Stimulated activated CD4-positive, alpha-beta T cell treated with anti-CD3 and anti-CD28 coated beads, Interleukin-1b, Interleukin-23, amount 100 ng/mL, for 24 hours (primary cell): ENCODE data around the gene INPP5B.
A peak's percentile ranks its signal among the peaks of the same experiment; 100 is the strongest.

ENCODE experiments used
- DNase-seq, 4 experiments: peaks; one replicate each; pipeline ENCODE4 v3.0.0-alpha.2; 2020; ENCODE audit warnings: low read depth in 4 of 4, low spot score in 1 of 4

The INPP5B gene

DNA sequence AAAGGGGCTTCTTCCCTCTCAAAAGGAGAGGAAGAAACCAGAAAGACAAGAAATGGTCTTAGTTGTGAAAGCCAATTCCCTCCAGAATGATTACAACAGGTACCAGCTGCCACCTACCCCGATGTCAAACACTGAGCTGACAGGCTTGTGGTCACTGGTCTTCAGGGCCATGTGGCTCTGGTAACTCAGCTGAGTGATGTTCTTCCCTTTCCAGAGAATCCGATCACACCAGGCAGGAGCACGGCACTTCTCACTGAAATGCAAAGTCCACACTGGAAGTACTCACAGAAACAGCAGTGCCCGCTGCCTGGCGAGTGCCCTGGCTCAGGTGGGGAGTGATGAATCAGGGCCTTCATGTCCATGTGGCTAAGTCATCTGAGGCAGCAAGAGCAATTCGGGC is 68.8 kb downstream of the INPP5B start:
- DNase-seq, result no peak

DNA sequence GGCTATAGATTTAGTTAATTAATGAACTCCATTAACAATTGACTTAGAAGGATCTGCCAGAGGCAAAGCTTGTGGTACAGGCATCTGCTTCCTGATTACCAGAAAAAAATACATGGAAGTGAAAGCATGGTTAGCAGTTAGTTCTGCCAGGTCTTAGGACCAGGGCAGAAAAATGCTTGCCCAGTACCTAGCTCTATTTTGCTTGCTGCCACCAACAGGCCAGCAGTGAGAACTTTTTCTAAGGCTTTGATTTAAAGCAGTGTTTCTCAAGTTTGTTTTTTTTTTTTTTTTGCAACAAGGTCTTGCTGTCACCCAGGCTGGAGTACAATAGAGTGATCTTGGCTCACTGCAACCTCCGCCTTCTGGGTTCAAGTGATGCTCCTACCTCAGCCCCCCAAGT is 71.0 kb downstream of the INPP5B start:
- DNase-seq, result no peak

DNA sequence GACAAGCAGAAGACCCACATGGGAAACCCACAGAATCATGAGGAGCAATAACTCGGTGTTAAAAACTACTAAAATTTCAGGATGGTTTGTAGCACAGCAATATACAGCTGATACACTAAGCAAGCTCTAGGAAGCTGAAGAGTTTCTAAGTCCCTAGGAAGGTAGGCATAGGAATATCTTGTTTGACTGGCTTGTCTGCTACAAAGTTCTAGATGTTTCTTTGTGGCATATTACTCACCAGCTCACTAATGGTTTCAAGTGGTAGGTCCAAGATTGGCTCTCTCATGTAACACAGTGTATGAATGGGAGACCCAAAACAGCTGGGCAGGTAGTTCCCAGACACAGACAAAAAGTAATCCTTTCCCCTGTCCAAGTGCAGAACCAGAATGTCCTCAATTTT is 74.2 kb downstream of the INPP5B start:
- DNase-seq, result no peak

DNA sequence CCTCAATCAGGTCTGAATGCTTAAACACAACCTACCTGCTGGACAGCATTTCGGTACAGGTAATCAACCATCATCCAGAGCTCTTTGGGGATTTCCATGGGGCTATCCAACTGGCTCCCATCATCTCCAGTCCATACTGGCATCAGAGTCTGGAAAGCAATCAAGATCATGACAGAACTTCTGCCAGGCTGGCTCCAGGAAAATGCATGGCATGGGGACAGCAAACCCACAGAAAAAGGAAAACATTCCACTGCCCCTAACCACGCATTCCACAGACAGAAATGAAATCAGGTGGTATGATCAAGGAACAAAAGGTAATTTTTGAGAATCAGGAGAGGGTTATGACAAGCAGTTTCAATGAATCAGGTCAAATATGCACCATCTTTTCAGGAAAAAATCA is 78.4 kb downstream of the INPP5B start:
- DNase-seq, result no peak

DNA sequence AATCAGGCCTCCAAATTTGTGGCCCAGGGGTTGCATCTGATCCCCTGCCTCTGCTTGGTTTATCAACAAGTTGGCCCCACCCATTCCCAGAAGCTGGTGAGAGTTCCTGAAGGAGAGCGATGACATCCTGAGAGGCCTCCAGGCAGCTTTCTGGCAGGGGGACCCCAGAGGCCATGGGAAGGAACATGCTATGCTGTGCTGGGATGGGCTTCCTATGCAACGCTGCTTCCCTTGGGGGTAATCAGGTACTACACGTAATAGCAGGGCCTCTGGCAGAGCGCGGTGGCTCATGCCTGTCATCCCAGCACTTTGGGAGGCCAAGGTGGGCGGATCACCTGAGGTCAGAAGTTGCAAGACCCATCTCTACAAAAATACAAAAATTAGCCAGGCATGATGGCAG is 79.1 kb downstream of the INPP5B start:
- DNase-seq, result no peak

DNA sequence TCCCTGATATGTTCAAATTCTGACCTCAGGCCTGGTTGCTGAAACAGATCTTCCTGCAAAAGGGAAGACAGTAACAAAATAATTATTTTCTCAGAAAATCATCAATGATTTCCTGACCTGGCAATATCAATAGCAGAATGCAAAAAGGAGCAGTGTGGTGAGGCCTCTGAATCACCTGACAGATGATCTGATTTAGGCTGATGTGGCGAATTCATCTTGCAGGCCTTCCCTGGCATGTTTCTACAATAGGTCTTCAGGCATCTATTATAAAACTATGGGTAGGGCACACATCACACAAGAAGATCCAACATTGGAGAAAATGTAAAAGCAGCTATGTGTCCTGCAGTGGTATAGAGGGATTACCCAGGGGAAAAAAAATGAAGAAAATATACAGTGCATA is 80.4 kb downstream of the INPP5B start:
- DNase-seq, result no peak

DNA sequence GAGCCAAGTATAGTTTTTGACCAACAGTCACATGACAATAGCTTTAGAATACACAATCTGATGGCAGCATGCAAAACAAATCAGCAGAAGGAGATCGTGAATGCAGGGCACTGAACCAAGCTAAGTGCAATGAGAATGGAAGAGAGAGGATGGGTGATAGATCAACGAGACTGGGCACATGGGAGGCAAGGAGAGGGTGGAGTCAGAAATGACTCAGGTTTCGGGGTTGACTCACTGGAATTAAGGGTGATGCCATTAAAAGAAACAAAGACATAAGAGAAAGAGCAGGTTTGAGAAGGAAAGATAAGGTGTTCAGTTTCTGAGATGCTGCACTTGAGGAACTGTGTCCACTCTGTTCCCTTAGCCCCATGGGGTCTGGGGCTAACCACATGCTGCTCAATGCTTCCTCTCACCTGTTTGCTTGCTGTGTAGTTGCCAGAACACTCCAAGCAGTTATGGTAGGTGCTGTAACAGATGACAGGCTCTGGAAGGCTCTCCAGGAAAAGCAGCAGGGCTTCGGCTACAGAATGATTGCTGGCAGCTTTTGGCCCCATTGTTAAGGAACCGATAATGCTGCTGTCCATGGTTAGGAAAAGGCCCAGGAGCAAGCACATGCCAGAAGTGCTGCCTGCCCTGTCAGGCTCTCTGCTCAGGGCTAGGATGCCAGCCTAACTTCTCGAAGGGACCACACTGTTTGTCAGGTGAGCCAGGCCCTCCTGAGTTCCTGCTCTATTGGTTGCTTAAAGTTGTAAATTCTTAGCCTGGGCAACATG is 81.3 kb downstream of the INPP5B start:
- peak in 2 of 4 experiments; percentile 13 to 25 for DNase-seq

DNA sequence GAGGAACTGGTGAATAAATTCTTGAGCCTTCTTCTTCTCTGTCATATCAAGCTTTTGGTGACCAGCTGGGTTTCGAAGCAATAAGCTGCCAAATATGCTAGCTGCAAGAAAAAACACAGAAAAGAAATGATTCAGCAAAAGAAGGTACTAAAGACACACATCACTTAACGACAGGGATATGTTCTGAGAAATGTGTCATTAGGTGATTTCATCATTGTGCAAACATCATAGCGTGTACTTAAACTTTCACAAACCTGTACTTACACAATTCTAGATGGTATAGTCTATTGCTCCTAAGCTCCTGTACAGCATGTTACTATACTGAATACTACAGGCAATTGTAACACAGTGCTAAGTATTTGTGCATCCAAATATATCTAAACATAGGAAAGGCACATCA is 84.5 kb downstream of the INPP5B start:
- DNase-seq, result no peak

DNA sequence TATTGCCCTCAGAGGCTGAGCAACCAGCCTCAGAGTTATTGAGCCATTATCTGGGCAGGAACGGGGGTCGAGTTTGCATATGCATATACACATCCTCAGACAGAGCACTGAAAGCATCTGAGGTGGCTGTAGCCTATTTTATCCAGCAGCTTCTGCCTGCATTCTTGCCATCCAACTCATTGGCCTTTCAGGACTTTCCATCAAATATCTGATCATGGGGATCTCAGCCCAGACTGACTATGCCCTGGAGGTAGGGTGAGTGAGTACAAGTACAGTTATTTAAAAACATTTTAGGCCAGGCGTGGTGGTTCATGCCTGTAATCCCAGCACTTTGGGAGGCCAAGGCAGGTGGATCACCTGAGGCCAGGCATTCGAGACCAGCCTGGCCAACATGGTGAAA is 85.7 kb downstream of the INPP5B start:
- DNase-seq, result no peak

DNA sequence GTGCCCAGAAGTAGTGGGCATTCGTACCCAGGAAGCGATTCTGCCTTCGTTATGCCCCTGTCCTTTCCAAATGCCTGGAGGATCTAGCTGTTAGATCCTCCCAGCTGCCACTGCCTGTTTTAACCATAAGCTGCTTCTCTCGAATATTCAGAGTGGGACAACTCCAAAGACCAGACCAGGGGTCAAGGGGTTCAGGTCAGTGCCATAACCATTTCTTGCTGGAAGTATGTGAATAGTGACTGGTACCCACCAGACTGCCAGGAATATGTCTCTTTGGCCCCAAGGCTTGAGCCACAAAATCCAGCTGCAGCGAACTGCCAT is 86.5 kb downstream of the INPP5B start:
- DNase-seq, result no peak

DNA sequence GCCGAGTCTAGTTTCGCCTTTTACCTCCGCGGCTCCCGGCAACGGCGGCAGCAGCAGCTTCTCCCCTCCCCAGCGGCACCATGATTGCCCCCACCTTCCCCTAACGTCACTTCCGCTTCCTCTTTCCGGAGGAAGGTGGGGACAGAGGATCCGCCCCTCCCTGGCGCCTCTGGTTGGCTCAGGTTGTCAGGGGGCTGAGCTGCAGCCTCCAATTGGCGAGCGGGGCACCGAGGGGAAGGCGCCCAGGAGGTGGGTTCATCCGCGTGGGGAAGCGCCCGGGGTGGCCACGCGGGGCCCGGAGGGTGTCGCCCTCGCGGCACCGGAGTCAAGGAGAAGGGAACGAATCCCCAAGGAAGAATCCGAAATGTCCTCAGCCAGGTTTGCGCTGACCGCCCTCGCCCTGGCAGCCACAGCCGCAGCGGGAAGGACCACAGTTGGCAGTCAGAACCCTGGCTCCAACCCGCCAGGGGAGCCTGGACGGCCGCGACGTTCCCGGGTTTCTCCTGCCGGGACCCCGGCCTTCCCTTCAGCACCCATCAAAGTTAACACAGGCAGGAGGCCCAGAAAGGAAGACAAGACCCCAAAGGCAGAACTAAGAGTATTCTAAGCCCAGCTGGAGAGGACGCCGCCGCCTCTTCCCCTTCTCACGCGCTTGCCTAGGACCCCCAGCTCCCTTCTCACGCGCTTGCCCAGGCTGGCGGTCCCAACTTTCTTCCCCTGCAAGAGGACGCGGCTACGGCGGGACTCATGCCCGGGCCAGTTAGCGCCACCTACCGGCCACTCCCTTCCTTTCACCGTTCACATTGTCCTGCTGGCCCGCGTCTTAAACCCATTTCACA is 87.1 kb downstream of the INPP5B start, which contains the start of gene MTF1:
TSS of gene MTF1 (minus strand) at position 86 of the 839 bp plus-strand sequence. CDS start 1,934 bp downstream, outside the sequence.
- peak; percentile 90 to 97 (median 92) for DNase-seq

DNA sequence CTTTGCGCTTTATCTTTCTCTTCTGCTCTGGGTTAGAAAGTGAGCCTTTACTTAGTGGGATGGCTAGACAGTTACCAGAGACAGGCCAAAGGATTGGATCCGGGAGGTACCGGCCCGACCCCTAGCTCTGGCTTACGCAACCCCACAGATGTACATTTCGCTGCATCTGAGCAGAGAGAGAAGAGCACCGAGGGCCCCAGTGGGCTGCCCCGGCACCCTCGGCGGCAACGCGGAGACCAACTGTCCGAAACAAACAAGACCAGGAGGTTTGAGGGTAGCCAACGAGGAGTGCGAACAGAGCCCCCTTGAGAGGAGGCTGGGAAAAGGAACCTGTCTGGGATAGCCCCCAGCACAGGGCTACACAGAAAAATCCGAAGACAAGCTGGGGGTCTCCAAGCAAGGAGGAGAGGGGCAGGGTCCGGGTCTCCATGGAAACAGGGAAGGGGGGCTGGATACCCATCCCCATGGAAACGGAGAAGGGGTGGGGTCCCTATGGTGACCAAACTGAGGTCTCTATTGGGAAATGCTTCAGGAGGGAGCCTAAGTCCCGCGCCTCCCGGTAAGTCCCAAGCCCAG is 87.8 kb downstream of the INPP5B start:
- no peak for DNase-seq

DNA sequence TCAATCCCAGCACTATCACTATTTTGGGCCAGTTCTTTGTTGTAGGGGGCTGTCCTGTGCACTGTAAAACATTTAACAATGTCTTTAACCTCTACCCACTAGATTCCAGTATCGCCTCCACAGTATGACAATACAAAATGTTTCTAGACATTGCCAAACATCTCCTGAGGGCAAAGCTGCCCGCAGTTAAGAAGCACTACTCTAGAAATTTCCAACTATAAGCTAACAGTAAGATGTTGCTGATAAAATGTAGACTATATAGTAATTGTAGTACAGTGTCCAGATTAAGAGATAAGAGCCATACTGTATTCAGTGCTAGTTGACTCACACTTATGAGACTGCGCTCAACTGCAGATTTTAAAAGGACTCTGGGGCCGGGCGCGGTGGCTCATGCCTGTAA is 92.4 kb downstream of the INPP5B start:
- no peak for DNase-seq

DNA sequence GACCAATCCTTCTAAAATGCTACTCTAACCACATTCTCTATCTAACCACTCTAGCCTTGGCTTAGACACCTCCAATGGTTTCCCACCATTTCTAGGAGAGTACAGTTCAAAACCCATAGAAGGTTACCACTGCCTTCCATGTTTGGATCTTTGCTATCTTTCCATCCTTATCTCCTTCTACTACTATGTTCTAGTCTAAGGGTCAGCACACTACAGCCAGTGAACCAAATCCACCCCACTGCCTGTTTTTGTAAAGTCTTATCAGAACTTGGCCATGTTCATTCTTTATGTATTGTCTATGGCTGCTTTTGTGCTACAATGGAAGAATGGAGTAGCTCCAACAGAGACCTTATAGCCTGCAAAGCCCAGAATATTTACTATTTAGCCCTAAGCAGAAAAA is 93.7 kb downstream of the INPP5B start:
- no peak for DNase-seq

DNA sequence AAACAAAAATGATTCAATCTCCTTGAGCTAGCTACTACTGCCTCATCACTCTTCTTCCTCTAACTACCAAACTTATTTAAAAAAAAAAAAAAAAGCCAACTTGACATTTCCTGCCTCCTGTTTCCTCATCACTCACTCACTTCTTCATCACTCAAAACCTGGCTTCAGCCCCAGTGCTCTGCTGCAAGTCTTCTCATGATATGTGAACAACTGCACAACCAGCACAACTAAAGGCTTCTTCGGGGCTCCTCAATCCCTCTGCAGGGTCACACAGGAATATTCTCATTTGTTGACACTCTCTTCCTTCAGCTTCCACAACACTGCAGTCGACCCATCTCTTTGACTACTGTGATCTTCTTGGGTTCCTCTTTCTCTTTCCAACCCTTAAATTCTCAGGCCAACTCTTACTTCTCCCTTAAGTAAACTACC is 95.1 kb downstream of the INPP5B start:
- DNase-seq, result no peak

DNA sequence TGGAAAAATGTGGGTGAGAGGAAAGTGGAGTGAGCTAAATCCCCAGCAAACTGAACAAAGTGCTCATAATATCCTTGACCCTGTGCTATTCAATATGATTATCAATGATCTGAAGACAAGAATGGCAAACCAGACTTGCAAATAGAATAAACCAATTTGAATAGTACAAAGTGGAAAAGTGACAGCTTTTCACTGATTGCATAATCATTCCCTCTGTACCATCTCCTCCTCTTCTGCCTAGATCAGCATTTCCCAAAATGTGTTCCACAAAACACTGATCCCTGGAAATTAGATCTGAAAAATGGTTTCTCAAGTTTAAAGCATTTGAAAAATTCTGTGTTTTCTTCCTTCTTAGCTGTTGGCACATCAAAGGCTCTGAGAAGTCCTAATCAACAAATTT is 95.6 kb downstream of the INPP5B start:
- DNase-seq, result no peak

DNA sequence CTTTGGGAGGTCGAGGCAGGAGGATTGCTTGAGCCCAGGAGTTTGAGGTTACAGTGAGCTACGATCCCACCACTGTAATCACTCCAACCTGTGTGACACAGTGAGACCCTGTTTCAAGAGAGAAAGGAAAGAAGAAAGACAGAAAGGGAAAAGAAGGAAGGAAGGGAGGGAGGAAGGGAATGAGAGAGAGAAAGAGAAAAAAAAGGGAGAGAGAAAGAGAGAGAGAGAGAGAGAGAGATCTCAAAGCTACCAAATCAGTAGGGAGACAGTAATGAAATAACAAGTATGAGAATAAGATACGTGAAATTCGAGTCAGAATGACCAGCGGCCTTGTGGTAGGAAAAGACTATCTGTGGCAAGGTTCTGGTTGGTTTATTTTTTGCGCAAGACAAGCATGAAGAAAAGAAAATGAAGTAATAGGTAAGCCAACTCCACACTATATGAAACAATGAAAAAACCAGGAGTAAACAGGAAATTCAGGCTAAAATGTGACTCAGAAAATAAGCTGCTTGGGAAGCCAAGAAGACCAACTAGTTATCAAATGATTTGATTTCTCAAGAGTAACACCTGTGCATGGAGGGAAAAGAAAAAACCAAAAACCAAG is 96.4 kb downstream of the INPP5B start:
- no peak for DNase-seq

DNA sequence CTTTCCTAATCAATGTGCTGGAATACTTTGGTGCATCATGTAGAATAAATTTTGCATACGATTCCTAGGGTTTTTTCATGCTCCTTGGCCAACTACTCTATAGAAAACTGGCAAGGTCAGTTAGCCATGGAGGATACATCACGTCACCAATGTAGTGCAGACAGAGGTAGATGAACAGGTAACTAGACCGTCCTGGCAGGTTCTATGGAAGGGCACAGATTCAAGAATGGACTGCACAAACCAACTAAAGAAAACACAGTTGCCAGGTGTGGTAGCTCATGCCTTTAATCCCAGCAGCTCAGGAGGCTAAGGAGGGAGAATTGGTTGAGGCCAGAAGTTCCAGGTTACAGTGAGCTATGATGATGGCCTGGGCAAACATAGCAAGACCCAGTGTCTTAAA is 97.4 kb downstream of the INPP5B start:
- no peak for DNase-seq

DNA sequence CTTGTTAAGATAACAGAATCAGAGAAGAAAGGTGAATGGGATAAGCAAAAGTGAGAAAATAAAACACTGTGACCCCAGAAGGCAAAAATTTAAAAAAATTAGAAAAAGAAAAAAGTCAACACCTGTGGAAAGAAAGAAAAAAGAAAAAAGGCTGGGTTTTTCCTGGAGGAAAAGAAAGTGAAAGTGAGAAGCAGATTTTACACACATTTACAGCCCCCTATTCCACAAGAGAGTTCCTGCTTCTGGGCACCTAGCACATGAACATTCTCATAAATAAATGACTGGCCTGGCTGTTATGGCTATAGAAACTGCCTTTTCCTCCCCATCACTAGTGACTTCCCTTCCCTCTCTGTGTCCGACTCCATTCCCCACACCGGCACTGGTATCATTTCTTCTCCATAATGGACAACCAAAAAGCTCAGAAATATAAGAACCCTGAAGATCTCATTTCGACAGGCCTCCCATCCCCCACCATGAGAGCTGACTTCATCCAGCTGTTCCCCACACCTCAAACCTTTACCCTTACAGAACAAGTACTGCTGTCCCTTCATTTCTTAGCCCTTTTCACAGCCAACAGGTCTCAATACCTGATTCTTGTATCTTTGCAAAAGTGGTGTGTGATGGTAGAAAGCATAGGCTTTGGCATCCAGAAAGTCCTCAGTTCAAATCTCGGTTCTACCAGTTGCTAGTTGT is 100.1 kb downstream of the INPP5B start:
- DNase-seq, result no peak

DNA sequence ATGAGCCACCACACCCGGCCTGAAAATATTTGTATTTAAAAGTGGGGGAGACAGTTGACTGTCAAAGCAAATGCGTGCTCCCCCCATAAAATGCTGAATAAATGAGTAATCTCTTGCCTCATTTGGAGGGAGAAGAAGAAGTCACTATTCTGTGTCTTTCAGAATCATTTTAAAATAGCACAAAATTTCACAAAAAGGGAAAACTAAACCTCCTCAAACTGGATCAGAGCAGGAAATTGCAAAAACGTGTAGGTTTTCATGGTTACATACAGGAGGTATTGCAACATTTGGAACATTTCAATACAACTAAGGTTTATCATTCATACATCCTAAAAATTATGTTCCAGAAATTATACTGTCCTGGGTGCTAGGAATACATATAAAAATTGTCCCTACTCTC is 101.1 kb downstream of the INPP5B start:
- DNase-seq, result no peak

DNA sequence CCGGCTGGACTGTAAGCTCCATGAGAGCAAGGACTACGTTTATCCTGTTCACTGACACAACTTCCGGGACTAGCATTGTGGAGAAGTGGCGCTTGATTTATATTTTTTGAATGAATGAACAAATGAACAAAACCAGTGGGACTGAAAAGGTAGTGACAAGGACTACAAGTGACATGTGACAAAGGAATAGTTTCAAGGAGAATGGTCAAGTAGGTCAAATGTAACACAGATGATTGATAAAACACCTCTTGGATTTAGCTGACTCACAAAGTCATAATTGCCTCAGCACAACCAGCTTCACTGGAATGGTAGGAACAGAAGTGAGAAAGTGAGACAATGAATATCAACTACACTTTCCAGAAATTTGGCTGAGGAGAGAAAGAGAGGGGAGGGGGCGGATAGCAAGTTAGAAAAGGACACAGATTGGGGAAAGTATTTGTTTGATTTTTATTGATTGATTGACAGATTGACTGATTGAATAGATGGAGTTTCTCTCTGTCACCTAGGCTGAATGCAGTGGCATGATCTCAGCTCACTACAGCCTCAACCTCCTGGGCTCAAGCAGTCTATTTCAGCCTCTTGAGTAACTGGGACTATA is 101.7 kb downstream of the INPP5B start:
- no peak for DNase-seq
